GM21619 (cell line): Measurements from ENCODE around the gene TIAM2.
"Not testable (repeated sequence)": the region's sequence is repeated elsewhere in the genome, so short reads cannot be mapped to it uniquely, and the experiment has no call there.

Experiments
- ATAC-seq: cut with Tn5 transposase; IDR thresholded peaks from one replicate; pipeline ENCODE4 v1.9.1; 2021; ENCODE audit not compliant: unreplicated experiment

Gene TIAM2

GRCh38 chr6:155091756-155092155 lies 96.6 kb downstream of the TIAM2 start:
- ATAC-seq = no peak

GRCh38 chr6:155093430-155093829 lies 98.3 kb downstream of the TIAM2 start:
- no peak for ATAC-seq

DNA sequence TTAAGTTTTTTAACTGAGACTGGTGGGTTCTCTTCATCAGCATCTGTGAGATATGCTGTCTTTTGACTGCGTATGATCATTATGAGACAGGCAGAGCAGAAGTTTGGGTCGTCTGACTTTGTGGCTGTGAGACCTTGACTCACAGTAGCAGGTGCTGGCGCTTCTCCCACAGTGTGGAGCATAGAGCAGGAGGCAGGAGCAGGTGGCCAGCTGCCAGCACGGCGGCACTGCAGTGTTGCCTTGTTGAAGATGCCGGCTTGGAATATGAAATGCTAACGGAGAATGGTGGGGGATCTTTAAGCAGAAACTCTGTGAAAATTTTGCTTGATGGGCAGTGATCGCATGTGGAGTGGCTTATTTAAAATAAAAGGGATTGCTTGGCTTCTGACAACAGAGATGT lies 105.0 kb downstream of the TIAM2 start:
- no peak for ATAC-seq

DNA sequence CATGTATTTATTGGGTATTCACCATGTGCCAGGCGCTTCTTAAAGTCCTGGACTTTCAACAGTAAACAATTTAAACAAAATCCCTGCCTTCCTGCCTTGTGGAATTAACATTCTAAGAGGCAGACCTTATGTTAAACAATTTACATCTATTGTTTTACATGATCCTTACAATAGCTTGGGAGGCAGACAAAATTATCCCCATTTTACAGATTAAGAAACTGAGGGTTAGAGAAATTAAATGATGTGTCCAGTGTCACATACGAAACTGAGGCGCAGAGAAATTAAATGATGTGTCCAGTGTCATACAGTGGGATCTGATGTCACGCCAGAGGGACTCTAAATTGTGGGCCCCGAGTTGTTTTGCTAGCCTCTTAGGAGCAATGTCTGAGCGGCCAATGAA lies 105.5 kb downstream of the TIAM2 start:
- no peak for ATAC-seq

- not testable (repeated sequence) for ATAC-seq
Measured at GRCh38 chr6:155103083-155103645, 108.0 kb downstream of the TIAM2 start.

DNA sequence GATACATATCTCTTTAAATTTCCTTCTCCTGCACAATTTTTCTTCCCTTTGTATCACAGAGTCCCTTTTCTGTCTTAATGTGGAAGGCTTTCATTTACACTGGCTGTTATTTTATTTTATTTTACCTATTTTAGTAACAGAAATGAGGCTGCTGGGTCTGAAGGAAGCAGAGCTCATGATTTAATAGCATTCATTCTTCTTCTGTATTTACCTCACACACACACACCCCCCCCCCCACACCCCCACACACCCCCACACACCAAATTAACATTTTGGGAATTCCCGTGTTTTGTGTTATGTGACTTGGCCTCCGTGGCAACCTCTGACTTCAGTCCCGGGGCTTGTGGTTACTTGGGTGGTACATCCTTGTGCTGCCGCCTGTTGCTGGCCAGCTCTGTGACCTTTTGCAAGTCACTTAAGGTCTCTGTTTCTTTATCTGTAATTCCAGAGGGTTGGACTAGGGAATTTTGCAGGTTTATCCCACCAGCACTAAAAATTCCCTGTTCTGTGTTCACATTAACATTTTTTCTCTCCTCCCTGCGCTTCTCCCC lies 108.8 kb downstream of the TIAM2 start:
- no peak for ATAC-seq

- ATAC-seq = no peak
Measured at GRCh38 chr6:155106456-155107115, 111.5 kb downstream of the TIAM2 start.

DNA sequence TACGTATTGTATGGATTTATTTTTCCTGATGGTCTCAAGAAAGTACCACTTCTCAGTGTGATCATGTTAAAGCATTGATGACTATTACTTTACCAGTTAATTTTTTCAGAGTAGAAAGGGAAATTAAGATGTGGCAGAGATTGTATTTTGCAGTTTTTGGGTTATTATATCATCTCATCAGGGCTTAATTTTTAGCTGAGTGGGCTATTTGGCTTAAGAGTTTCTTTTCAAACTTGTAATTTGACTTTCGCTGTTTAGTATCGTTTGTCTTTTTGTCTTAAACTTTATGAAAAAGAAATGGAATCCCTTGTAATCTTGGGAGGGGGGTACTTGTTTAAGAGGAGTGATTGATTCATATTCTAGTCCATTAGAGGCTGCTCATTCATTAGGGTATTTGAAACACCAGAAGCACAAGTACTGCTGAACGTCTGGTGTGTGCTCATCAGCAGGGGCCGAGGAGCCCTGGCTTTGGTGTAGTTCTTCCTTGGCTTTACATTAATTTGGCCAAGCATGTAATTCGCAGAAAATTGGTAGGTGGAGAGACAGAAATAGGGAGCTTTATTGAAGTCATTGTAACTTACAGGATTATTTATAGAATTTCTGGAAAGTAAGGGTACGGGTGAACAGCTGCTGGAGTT lies 112.4 kb downstream of the TIAM2 start:
- ATAC-seq = no peak

DNA sequence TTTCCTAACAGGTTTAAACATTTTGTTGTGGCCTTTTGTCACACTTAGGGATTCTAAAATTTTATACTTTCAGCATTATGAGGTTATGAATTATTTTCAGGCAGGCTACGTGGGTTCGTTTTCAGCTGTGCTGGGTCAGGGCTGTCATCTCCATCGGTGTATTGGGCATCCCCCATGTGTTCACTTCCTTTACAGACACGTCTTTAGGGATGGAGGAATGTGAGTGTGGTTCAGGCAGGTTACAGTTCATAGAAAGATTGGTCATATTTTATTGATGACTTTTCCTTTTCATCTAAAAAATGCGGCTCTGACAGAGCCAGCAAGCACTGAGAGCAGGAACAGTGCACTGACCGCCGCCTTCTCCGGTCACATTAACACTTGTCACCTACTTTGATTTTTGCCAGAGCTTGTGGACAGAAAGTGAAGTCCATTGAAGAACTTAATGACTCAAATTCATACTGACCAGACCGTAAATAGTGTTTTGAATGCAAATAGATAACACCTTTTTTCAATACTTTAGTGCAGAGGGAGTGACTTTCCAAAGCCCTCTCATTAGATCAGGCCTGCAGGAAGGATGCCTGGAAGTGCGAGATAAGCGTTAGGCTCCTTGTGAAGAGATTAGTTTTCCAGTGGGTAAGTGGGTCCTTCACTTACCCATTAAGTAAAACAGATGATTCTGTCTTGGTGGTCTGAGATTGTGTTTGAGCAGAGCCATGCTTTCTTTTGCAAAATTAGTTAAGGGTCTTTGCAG lies 113.1 kb downstream of the TIAM2 start:
- no peak for ATAC-seq

- no peak for ATAC-seq
Measured at GRCh38 chr6:155110721-155111120, 115.6 kb downstream of the TIAM2 start.

- ATAC-seq = no peak
Measured at GRCh38 chr6:155112757-155113156, 117.6 kb downstream of the TIAM2 start.

GRCh38 chr6:155115893-155116570 lies 120.9 kb downstream of the TIAM2 start:
- ATAC-seq = no peak

DNA sequence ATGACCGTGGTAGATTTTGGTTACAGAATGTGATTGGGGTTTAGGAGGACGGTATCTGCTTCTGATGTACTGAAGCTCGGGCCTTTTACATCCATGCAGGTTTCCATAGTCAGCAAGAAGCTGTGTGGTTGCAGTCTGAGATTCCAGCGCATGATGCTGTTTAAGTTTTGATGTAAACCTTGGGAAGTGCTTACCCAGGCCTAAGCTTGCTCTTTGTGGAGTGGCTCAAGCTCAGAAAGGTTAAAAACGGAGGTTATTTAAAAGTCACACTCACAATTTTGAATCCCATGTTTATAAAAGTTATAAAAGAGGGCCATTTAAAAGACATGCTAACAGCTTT lies 121.4 kb downstream of the TIAM2 start:
- no peak for ATAC-seq

DNA sequence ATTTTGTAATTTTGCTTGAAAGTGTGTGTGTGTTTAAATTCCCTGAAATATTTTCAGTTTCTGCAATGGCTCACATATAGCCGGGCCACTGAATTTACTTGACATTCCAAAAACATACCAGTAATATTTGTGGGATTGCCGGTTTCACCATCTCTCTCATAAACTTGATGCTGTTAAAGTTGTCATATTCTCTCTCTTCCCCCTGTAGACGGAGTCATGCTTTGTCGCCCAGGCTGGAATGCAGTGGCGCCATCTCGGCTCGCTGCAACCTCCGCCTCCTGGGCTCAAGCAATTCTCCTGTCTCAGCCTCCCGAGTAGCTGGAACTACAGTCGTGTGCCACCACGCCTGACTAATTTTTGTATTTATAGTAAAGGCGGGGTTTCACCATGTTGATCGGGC lies 122.1 kb downstream of the TIAM2 start:
- ATAC-seq = no peak

DNA sequence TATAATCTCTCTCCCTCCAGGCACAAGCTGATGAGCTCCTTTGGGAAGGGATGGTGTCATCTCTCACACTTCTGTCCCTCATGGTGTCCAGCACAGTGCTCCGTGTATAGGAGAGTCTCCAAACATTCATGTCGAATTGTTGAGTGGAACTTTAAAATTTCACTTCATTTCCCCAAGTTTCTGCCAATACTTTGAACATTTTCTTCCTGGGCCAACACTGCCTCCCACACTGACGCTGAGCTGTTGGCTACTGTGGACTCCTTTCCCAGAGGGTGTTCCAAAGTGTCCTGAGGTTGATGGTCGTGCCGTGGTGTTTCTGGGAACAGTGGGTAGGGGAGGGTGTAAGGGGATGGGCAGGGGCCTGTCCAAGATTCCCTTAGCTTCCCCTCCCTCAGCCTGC lies 122.7 kb downstream of the TIAM2 start:
- no peak for ATAC-seq

DNA sequence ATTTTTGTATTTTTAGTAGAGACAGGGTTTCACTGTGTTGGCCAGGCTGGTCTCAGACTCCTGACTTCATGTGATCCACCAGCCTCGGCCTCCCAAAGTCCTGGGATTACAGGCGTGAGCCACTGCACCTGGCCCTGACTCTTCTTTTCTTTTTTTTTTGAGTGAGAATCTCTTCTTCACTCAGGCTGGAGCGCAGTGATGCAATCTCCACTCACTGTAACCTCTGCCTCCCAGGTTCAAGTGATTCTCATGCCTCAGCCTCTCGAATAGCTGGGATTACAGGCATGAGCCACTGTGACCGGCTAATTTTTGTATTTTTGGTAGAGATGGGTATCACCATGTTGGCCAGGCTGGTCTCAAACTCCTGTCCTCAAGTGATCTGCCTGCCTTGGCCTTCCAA lies 124.1 kb downstream of the TIAM2 start:
- not testable (repeated sequence) for ATAC-seq

DNA sequence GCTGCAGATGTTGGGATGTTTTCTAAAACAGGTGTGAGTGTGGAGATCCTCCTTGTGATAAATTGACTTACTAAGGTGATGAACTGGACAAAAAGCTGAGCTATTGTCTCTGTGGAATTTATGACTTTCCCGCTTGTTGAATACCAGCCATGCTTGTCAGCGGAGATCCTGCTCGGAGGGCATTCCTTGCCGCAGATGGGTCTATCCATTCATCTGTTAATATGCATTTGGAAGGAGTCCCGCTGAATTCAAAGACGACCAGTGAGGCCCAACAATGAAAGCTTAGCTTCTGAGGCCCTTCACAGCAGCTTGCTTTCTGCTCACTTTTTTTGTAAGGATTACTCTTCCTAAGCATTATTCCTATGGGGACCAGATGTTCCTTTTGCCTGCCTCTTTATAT lies 124.9 kb downstream of the TIAM2 start:
- ATAC-seq = no peak

- ATAC-seq = no peak
Measured at GRCh38 chr6:155121294-155121693, 126.2 kb downstream of the TIAM2 start.

- no peak for ATAC-seq
Measured at GRCh38 chr6:155121699-155122098, 126.6 kb downstream of the TIAM2 start.

DNA sequence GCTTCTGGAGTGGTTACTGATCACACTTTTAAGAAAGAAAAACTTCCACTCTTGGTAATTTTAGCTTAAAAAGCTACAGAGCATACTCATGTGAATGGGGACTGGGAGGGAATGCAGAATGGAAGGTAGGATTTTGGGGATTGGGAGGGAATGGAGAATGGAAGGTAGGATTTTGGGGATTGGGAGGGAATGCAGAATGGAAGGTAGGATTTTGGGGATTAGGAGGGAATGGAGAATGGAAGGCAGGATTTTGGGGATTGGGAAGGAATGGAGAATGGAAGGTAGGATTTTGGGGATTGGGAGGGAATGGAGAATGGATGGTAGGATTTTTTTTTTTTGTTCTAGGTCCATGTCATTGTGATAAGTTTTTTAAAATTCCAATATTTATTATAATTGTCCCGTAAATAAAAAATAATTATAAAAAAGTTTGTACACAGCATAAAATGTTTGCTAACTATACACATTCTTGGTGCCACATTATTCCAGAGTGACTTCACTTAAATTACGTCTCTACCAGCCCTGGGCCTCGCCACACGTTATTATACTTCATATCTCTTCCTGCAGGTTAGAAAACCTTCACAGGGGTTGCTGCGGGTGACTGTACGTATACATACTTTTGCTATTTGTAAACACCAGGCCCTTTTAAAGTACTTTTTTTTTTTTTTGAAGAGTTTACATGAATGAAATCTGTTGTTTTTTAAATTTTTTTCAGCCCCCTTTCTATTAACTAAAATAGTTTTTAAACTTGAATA lies 127.3 kb downstream of the TIAM2 start:
- no peak for ATAC-seq
